NCI-H510A (cell line): ENCODE measurements around the gene PVALB.

Experiments used
- DNase-seq: peaks from one replicate; lab custom pipeline; 2025; lab: John Stamatoyannopoulos, UW

PVALB gene

GRCh38 chr22:36816636-36817524 lies at the start of gene PVALB:
TSS of gene PVALB (minus strand) at chr22:36817035. CDS start at chr22:36817005, 30 bp downstream.
- no peak for DNase-seq

DNA sequence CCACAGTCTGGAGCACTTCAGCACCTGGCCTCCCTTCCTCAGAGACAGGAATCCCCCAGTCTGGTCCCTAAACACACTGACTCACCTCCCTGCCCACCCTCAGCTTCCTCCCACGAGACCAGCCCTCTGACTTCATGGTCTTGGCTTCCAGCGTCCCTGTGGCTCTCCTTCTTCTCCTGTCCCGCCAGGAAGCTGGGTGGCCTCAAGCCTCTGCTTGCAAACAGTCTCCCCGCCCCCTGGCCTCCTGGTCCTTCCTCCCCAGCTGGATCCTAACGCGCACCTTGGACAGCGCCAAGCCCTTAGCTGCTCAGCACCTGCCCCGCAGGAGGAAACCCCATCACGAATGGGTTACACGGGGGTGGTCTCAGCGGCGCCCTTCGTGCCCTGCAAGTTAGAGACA lies 48.5 kb upstream of the PVALB start:
- no peak for DNase-seq

GRCh38 chr22:36864454-36865215 lies 47.8 kb upstream of the PVALB start:
- DNase-seq: no peak

DNA sequence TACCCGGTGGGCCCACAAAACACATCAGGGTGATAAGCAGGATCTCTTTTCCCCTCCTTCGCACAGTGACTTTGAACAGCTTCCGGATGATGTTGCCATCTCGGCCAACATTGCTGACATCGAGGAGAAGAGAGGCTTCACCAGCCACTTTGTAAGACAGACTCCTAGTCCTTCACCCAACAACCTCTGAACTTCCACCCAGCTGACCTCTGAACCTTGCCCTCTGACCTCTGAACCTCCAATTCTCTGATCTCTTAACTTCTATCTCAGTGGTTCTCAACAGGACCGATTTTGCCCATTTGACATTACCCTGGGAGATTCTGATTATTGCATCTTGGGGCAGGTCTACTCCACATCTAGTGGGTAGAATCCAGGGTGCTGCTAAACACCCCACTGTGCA lies 47.1 kb upstream of the PVALB start:
- DNase-seq: no peak

DNA sequence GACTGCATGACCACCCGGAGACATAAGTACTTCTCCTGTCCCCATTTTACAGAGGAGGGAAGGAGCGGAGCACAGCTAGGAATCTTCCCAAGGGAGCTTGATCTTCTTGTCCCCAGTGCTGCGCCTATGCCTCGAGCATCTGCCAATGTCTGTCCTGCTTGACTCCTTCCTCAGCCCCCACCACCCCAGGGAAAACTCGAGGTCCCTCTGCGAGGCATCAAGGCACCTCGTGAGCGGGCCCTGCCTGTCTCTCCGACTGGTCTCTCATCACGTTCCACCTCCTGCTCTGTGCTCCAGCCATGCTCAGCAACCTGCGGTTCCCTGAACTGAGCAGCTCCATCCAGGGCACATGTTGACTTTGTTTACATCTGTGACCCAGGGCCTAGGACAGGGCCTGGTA lies 46.4 kb upstream of the PVALB start:
- no peak for DNase-seq

DNA sequence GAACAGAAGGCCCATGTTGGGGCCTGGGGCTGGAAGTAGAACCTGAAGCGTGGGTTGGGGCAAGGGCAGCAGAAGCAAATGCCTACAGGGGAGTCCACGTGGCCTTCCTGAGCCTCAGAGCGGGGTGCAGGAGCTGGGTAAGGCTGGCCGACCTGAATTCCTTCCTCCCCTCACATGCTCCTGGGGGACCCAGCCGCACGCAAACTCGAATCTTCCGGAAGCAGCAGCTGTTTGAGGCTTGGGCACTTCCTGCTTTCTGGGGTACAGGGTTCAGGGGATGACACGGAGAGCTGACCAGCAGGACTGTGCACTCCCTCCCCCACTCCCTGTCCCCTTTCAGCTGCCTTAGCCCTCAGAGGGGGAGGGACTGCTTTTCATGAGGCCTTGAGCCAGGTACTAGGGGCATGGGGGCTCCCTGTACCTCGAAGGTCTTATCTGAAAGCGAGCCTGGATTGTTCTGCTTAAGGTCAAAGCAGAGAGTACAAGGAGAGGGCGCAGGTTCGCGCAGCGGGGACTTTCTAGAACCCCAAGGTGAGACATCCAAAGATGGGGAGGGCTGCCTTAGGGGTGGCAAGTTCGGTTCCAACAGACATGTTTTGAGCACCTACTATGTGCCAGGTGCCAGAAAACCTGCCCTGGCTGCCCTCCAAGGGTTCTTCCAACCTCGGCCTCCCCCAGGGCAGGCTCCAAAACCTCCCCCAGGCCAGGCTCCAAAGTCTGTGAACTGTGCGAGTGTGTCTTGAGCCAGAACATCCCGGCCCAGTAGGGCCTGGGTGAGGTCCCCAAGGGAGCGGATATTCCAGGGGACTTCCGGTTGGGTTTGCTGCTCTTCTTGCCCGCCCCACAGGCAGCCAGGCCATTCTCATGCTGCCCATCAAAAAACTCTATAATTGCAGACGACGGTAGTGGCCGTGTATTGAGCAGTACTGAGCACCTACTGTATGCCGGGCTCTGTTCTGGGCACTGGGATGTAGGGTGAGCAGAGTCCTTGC lies 45.7 kb upstream of the PVALB start:
- DNase-seq: no peak

- DNase-seq: no peak
Observed at GRCh38 chr22:36860821-36861659, 44.2 kb upstream of the PVALB start, which contains the start of gene NCF4. TSS of gene NCF4 (plus strand) at chr22:36861006. CDS start at chr22:36861172, 166 bp downstream.

- no peak for DNase-seq
Observed at GRCh38 chr22:36860438-36860820, 43.6 kb upstream of the PVALB start.

DNA sequence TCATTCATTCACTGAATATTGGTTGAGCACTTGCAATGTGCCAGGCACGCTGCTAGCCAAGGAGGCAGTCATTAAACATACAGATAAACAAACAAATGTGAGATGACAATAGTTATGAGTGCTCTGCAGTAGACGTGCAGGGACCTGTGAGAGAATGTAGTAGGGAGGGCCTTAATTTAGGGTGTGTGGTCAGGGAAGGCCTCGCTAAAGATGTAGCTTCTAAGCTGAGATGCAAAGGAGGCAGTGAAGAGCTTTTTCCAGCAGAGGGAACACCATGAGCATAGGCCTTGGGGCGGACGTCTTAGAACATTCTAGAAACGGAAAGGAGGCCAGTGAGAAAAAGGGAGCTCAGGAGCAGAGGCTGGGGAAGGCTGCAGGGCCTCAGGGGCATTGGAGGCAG lies 43.2 kb upstream of the PVALB start:
- no peak for DNase-seq

- DNase-seq: no peak
Observed at GRCh38 chr22:36858966-36859365, 42.1 kb upstream of the PVALB start.

DNA sequence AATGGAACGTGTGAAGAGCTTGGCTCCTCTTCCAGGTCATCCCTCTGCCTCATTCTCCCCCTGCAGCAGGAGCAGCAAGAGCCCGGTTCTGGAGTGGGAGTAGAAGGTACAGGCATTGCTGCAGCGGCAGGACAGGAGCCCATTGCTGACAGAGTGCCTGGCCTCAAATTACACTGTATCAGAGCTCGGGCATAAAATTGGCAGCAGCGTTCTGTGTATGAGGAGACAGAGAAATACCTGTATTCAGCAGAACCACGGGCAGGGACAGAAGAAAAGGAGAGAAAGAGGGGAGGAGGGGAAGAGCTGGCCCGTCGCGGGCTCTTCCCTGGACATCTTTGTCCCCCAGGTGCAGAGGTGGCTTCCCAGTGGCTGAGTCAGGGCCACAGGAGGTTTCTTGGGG lies 41.3 kb upstream of the PVALB start:
- DNase-seq: no peak

DNA sequence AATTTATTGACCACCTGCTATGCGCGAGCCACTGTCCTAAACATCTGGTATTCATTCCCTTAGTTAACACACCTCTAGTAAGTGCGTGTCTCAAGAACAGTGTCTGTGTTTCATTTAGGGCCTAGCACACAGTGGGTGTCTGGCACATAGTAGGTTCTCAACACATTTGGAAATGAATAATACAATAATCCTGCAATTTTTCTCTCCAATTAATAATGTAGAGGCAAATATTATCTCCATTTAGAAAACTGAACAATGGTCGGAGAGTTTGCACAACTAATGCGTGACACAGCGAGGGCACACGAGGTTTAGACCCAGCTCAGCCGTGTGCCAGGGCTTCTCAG lies 39.9 kb upstream of the PVALB start:
- no peak for DNase-seq

DNA sequence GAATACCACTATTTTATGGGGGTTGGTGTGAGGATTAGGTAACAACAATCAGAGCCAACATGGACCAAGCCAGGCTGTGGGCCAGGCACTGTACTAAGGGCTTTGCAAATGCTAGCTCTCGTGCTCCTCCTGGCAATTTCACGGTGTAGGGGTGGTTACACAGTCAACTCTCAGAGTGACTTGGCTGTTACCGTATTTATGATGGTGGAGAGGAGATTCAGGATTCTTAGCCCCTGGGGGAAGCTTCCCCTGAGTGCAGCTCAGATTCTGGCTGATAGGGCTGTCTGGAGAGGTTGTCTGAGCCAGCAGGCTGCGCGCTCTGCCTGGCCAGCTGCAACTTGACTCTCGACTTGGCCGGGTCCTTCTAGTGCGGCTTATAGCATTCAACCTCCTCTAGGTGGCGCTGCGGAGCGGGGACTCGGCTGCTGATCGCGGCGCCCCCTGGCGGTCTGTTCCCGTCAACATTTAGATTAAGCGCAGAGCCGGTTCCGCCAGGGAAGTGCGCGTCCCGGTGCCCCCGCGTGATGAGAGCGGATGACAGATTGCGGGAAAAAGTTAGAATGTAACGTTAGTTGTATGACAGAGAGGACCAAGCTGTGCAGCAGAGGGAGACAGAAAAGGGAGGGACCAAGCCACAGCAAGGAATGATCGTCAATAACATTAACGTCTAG lies 39.4 kb upstream of the PVALB start:
- DNase-seq: peak; percentile 5

DNA sequence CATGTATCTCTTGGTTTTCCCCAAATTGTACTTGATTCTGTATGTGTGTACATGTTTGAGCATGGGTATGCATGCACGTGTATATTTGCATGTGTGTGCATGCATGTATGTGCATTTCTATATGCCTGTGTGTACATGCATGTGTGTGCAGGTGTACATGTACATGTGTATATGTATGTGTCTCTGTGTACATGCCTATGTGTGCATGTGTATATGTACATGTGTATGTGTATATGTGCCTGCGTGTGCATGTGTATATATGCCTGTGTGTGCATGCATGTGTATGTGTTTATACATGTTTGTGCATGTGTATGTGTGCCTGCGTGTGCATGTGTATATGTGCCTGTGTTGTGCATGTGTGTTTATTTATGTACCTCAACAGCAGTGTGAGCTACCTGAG lies 38.6 kb upstream of the PVALB start:
- DNase-seq: no peak

GRCh38 chr22:36853407-36854099 lies 36.7 kb upstream of the PVALB start:
- DNase-seq: no peak

DNA sequence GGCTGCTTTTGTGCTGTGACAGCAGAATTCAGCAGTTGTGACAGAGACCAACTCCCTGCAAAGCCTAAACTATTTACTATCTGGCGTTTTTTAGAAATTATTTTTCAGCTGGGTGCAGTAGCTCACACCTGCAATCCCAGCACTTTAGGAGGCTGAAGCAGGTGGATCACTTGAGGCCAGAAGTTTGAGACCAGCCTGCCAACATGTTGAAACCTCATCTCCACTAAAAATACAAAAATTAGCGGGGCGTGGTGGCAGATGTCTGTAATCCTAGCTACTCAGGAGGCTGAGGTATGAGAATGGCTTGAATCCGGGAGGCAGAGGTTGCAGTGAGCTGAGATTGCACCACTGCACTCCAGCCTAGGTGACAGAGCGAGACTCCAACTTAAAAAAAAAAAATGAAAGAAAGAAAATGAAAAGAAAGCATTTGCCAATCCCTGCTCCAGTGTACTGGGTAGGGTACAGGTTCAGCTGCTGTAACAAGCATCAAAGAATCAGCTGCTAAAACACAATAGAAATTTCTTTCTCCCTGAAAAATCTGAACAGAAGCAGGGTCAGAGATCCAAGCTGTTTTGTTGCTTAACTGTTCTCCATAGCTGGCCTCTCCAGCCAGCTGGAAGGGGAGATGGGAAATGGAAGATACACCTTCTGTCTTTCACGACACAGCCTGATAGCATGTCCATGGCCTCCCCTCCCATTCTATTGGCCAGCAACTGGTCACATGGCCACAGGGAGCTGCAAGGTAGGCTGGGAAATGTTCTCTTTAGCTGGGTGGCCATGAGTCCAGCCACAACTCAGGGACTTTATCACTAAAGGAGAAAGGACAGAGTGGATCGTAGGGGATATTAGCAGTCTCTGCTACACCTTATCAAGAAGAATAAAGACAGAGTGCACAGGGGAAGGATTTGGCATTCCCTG lies 35.5 kb upstream of the PVALB start:
- DNase-seq: no peak

DNA sequence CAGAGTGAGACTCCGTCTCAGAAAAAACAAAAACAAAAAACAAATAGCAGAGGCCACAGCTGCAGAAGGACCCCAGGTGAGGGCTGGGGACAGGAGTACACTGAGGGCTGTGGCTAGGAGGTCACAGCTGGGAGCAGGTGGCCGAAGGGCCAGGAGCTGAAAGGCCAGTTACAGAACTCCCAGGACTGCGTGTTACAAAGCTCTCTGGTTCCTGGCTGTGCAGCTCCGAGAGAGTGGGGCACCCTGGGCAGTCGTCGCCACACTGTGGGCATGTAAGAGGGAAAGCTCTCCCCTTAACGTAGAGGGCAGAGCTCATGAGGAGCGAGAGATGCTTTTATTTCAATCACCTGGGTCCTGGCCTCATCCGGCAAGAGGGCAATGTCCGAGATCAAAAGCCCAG lies 33.8 kb upstream of the PVALB start:
- DNase-seq: no peak

DNA sequence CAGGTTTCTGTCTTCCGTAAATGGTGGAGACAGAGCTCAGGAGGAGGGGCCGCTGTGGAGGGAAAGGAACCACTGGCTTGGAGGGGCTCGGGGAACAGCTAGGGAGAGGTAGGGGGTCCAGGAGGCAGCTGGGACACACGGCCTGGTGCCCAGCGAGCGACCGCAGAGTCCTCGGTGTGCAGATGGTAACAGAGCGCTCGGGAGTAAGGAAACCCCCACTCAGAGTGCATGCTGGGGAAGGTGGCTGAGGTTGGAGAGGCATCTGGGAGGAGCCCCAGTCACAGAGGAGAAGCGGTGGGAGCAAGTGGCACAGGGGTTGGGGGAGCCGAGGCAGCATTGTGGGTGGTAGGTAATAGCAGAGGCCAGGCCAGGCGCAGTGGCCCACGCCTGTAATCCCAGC lies 33.2 kb upstream of the PVALB start:
- DNase-seq: no peak

GRCh38 chr22:36846949-36847348 lies 30.1 kb upstream of the PVALB start:
- DNase-seq: no peak
